Endometrial microvascular endothelial cells (primary cell): Measurements from ENCODE around the gene RPLP2. TPM values are rescaled to one million over a fixed set of nuclear protein-coding genes. Genes with fewer than 3 reads are reported as not detected.

Experiments used
- in situ Hi-C: cut with HindIII; loops from 2 replicates; pipeline ENCODE4 v1.10.0; 2017; ENCODE audit warnings: low sequenced_read_pairs, low pct_unique_long_range_greater_than_20kb; ENCODE audit errors: inconsistent ontology term
- total RNA-seq: library from RNA; depleted of rRNA; stranded (reverse); fragments of >200 nt; gene quantifications from one replicate; pipeline ENCODE4 v1.2.3, GENCODE V29; 2015; ENCODE audit errors: inconsistent ontology term

Gene RPLP2
- total RNA-seq, 1 donor from 2014 or later, result 402 TPM

GRCh38 chr11:842370-843002, 32.7 kb downstream of the RPLP2 start, which contains the start of the genes POLR2L and TSPAN4:
Gene POLR2L (minus strand): TSS chr11:842529. CDS start chr11:842508, 21 bp downstream.
Gene TSPAN4 (plus strand): TSS chr11:842852. CDS start chr11:850305, 7,453 bp downstream.
- in situ Hi-C loops, result no loop called here

DNA sequence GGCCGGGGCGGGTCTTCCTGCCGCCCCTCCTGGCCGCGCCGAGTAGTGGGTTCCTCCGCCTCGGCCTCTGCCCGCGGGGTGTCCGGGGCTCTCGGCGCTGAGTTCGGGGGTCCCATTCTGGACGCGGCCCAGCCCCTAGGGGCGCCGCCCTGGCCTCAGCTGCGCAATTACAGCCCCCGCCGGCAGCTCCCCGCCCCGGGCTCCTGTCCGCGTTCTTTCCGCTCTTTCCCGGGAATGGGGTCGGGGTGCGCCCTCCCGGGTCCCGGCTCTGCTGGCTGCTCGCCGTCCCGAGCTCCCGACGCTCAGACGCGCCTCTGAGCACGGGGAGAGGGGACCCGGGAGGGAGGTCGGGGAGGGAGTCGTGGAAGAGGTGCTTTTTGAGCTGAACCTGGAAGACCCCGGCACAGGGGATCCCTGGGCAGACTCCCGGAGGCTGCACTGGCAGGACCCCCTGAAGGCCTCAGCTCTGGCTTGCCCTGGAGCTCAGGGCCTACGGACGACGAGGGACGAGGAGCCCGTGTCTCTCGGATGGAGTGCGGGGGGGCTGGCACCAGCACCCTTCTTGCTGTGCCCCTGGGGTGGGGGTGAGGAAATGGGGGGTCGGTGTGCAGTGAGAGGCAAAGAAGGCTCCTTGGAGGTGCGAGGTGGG, 33.4 kb downstream of the RPLP2 start:
- in situ Hi-C loops, result no loop called here

DNA sequence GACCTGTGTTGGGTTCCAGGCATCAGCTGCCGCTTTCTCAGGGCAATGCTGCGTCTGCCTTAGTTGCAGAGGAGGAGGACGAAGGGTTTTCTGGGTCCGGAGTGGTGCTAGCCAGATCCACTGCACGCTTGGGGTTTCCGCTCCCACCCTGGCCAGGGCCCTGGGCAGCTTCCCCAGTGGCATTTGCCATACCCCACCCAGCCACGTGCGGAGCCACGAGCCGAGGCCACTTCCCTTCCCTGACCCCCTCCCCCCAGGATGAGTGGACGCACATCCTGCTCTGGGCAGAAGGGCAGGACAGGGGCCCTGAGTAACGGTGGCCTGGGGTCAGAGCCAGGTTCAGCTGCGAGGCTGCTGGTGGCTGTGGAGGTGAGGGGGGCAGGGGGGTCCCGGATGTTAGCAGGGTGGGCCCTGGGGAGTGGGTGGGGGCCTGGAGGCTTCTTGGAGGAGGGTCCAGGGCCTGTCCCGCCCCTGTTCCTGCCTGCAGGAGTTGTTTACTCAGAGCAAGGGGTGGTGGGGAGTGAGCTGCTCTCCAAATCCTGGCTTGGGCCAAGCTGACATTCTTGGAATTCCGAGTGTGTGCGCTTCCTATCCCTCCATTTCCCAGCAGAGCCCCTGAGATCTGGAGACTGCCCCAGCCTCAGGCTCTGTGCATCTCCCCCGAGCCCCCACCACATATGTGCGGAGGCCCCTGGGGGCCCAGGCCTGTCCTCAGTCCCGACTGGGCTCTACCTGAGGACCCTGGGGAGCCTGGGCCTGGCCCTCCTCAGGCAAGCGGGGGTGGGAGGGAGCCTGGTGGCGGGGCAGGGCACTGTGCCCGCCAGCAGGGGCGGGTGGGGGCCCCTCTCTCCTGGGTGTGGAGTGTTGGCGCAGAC, 34.3 kb downstream of the RPLP2 start:
- in situ Hi-C loops, result no loop called here

GRCh38 chr11:844693-845644, 35.2 kb downstream of the RPLP2 start:
- in situ Hi-C loops, result no loop called here

- in situ Hi-C loops, result no loop called here
Measured at GRCh38 chr11:845872-846495, 36.2 kb downstream of the RPLP2 start.

GRCh38 chr11:846496-847098, 36.8 kb downstream of the RPLP2 start:
- in situ Hi-C loops, result no loop called here

GRCh38 chr11:847876-848275, 38.1 kb downstream of the RPLP2 start:
- in situ Hi-C loops, result no loop called here

DNA sequence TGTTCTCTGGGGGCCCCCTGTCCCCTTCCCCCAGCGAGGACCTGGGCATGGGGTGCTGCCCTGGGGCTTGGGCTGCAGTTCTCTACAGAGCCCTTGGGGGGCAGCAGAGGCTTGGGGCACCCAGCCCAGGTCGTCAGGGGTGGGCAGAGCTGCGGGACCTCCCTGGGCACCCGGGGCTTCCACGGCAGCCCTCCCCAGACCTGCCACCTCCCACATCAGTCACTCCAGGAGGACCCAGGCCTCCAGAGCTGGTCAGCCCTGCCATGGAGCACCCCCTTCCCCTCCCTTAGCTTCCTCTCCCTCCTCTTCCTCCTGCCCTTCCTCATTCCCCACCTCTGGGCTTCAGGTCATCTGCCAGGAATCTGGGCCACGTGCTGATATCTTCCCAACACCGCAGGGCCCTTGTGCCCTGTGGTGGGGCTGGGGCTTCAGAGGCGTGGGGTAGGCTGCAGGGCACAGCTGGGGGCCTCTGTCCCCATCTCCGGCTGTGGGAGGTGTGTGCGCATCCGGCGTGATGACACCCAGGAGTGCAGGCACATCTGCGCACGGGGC, 38.7 kb downstream of the RPLP2 start:
- in situ Hi-C loops, result no loop called here

DNA sequence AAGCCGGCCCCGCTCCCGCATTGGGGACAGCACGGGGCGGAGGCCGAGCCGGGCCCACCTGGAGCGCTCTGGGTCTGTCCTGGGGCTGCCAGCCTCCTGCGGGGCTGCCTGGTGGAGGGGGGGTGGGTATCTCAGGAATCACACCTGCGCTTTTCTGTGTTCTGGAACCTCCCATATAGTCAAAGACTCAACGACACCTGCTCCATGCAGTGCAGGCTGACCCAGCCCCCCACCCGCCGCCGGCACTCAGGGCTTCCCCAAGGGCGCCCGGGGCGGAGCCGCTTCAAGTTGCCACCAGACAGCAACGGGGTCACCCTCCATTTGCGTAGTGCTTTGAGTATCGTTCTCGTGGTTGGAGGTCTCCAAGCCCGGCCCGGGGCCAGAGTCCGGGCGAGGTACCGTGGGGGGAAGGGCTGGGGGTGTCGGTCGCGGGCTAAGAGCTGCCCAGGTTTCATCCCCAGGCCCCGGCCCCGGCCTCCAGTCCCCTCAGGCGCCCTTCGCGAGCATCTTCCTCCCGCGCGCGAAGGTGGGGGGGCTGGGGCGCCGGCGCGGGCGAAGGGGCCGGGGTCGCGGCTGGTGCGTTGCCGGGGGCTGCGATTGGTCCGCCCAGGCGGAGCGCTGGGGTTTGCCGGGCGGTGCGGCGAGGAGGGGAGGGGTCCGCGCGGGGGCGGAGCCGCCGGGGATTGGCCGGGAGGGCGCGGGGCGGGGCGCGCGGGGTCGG, 39.5 kb downstream of the RPLP2 start:
- in situ Hi-C loops, result no loop called here

DNA sequence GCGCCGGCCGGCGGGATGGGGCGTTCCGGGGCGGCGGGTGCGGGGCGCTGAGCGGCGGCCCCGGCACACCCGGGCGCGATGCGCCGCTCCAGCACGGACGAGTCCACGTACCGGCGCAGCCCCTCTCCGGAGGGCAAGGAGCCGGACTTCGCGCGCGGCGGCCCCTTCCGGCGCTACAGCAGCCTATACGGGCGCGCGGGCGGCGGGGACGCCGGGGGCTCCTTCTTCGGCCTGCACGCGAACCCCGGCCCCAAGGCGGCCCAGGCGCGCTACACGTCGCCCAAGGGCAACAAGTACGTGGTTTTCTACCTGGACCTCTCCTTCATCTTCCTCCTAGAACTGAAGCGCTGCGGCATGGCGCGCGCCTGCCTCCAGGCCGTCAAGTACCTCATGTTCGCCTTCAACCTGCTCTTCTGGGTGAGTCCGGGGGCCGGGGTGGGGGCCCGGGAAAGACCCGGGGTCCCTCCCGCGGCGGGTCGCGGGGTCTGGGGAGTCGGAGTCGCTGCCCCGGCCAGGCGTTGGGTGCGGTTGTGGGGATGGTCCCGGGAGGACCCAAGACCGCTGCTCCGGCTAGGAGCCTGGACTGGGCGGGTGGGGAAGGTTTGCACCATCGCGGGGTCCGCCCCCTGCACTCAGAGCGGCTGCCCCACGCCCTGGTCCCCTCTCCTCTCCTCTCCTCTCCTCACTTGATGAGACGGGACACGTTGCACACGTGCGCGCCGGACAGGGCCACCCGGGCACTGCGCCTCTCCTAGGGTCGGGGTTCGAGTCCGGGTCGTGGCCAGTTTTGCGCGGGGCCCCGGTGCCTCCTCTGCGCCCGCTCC, 40.4 kb downstream of the RPLP2 start:
- in situ Hi-C loops, result no loop called here

DNA sequence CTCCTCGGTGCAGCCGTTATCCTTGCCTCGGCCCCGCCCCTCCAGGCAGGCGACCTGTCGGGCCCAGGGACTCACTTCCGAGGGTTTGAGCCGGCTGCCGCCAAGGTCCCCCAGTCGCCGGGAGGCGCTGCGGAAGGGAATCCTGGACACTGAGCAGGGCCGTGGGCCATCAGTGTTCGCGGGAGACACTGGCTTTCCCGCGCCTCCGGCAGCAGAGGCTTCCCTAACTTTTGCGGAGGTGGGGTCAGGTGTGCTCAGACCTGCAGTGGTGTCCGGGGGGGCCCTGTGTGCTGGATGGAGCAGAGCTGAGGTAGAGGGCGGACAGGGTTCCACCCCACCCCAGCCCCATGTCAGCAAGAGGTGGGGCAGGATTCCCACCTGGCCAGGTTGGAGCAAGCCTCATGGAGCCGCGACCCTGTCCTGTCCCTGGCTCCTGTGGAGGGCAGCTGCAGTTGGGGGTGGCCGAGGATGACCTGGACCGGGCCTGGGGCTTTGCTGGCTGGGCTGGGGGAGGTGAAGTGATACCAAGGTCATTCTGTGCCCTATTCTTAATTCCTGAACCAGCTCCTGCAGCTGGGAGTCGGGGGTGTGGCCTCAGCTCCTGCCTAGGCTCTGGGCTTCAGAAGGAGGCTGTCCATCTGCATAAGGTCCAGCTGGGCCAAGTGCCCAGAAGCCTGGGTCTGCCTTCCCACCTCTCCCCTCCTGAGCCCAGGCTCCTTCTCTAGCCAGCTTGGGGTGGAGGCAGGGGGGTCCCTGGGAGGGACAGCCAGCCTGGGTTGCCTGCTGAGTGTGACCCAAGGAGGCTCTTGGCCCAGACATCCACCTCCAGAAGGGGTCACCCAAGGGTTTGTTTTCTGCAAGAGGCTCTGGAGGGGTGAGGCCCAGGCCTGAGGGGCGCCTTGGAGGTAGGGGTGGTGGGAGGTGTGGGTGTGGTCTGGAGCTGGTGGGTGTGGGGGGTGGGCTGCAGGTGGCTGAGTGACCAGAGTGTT, 41.3 kb downstream of the RPLP2 start:
- in situ Hi-C loops, result no loop called here

DNA sequence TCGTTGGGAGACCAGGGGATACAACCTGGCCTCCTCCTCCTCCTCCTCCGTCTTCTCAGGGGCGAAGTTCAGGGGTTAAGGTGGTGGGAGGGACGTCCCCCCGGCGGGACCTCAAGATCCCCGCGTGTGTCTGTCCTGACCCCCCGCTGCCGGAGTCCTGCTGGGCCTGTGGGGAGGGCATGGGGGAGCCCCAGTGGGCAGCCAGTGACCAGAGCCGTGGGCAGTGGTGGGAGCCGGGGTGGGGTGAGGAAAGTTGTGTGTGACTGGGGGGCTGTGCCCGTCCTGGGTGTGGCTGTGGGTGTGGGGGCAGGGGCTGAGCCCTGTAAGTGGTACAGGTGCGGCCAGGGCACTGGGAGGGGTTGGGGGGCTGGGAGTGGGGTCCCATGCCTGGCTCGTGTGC, 43.0 kb downstream of the RPLP2 start:
- in situ Hi-C loops, result no loop called here

- in situ Hi-C loops, result no loop called here
Measured at GRCh38 chr11:853682-854448, 44.1 kb downstream of the RPLP2 start.

DNA sequence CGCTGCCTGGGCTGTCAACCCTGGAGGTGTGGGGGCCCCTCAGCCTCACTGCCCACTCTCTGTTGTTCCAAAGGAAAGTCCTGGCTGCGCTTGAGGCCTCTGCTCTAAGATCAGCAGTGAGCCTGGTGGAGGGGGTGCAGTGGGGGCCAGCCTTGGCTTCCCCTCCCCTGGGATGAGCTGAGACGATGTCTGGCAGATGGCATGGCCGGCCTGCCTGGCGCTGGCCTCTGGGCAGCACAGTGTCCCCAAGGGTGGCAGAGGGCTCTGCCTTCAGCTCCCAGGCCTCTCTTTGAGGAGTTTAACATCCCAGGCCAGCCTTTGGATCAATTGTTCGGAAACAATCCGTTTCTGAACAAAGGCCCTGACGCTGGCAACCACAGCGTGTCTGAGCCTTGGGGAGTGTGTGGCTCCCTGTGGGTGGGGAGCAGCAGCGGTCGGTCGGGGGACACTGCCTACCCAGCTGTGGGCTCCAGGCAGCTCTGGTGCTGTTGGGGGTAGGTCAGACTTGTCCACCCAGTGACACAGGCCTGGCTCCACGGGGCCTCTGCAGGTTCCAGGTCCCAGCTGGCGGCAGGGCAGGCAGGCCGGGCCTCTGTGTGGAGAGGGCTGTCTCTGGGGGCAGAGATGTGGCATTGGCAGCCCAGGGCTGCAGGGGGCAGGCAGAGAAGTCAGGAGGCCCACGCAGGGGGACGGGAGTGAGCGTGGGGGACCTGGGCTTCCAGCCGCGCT, 45.0 kb downstream of the RPLP2 start:
- in situ Hi-C loops, result no loop called here
